Stimulated activated CD4-positive, alpha-beta T cell treated with anti-CD3 and anti-CD28 coated beads, Interleukin-1b, Interleukin-23, amount 100 ng/mL, for 48 hours (primary cell): ENCODE measurements around the gene LDLRAD2.
"Not testable (repeated sequence)": the region's sequence is repeated elsewhere in the genome, so short reads cannot be mapped to it uniquely, and the experiment has no call there.

Experiments
- DNase-seq: peaks from one replicate; pipeline ENCODE4 v3.0.0-alpha.2; 2020

LDLRAD2 gene, protein sequence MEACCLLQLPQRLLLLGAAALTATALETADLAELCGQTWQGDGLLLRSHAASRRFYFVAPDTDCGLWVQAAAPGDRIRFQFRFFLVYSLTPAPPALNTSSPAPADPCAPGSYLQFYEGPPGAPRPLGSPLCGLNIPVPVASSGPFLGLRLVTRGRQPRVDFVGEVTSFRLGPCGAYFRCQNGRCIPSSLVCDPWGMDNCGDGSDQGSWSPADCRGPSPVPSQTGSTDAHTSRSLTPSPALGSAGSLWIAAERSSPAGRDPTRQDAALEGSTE

DNA sequence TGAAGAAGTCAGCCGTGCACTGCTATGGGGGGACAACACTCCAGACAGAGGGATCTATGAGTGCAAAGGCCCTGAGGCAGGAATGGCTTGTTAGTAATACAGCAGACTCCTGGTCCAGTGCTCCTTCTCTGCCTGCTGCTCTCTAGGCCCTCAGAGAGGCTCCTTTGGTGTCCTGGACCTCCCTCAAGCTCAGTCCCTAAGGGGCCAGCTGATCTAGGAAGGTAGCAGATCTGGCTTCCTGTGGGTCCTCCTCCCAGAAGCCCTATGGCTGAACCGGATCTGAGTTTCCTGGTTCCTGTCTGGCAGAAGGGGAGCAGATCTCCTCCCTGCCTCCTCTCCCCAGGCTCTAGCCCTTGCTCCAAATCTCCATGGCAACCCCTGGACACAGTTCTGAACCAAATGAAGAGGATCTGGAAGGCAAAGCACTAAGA, at the start of gene LDLRAD2:
Gene LDLRAD2, plus strand, starts transcription at position 391 of the 431 bp plus-strand sequence. CDS start 187 bp downstream, outside the sequence.
- no peak for DNase-seq

DNA sequence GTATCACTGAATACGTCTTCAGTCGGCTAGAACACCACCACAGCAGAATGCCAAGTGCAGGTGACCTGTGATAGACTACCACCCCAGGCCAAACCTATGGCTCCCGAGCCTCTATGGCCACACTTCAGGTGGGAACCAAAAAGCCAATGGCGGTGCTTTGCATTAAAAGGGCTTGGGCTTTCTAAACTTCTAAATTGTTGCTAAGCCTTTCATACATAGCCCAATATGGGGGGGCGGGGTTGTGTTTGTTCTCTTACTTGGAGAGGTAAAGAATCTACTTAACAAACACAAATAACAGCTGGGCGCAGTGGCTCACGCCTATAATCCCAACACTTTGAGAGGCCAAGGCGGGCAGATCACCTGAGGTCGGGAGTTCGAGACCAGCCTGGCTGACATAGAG, 48.8 kb upstream of the LDLRAD2 start:
- DNase-seq: no peak

DNA sequence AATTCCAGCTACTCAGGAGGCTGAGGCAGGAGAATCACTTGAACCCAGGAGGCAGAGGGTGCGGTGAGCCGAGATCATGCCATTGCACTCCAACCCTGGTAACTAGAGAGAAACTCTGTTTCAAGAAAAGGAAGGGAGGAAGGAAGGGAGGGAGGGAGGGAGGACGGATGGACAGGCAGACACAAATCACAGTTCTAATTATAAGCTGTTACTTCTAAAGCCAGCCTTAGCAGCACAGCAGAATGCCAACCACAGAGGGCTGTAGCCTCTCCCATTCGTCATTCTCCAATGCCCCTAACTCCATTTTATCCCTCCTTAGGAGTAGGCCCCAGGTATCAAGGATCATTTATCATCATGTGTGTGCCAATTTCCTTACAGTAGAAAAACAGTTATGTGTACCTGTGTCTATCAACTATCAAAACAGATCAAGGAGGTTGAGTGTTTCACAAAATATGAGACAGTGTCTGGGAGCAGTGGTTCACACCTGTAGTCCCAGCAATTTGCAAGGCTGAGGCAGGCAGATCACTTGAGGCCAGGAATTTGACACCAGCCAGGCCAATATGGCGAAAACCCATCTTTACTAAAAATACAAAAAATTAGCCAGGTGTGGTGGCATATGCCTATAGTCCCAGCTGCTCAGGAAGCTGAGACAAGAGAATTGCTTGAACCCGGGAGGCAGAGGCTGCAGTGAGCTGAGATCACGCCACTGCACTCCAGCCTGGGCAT, 48.2 kb upstream of the LDLRAD2 start:
- no peak for DNase-seq

DNA sequence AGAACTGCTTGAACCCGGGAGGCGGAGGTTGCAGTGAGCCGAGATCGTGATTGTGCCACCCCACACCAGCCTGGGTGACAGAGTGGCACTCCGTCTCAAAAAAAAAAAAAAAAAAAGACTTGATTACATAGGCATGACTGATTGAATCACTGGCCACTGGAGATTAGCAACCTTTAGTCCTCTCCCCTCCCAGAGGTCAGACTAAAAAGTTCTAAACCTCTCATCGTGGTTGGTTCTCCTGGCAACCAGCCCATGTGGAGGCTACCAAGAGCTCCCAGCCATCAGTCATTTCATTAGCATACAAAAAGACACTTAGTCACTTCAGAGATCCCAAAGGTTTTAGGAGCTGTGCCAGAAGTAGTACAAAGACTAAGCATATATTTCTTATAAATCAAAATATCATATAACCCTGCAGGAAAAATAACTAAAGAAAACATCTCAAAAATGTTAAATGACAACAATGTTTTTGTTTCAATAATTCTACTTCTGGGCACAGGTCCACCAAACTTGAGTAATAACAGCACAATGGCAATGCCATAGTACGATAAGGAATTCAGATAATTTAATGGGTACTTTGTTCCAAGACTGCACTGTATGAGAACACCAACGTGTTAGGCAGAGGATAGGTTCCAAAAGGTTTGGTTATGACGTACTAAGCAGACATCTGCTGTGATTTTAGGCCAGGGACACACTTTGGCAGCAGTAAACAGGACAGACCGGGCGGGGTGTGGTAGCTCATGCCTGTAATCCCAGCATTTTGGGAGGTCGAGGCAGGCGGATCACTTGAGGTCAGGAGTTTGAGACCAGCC, 47.2 kb upstream of the LDLRAD2 start:
- peak; percentile 31 for DNase-seq

DNA sequence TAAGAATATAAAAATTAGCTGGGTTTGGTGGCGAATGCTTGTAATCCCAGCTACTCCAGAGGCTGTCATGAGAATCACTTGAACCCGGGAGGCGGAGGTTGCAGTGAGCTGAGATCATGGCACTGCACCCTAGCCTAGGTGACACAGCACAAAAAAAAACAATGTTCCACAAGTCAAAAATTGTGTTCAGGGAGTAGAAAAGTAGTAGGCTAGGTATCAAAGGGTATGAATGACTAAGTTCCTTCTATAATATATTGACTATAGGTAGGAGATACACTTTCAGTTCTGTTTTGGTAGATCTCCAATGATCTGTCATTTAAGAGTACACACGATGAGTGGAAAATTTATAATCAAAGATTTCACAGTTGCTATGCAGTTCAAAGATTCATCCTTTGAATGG, 45.9 kb upstream of the LDLRAD2 start:
- DNase-seq: no peak

DNA sequence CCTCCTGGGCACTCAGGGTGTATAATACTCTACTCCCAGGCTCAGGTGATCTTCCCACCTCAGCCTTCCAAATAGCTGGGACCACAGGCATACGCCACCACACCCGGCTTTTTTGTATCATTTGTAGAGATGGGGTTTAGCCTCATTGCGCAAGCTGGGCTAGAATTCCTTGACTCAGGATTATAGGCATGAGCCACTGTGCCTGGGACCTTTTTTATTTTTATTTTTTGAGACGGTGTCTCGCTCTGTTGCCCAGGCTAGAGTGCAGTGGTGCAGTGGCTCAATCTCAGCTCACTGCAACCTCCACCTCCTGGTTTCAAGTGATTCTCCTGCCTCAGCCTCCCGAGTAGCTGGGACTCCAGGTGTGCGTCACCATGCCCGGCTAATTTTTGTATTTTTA, 45.0 kb upstream of the LDLRAD2 start:
- DNase-seq: not testable (repeated sequence)

DNA sequence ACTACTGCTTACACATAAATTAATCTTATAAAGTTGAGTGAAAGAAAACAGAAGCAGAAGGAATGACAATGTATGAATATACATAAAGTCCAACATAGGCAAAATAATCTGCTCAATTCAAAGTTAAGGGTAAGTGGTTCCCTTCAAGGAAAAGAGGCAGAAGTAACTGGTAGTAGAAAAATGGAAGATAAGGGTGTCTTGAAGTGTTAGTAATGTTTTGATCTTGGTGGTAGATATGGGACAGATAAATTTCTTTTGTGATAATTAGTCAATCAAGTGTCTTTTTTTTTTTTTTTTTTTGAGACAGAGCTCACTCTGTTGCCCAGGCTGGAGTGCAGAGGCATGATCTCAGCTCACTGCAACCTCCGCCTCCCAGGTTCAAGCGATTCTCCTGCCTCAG, 41.9 kb upstream of the LDLRAD2 start:
- no peak for DNase-seq

DNA sequence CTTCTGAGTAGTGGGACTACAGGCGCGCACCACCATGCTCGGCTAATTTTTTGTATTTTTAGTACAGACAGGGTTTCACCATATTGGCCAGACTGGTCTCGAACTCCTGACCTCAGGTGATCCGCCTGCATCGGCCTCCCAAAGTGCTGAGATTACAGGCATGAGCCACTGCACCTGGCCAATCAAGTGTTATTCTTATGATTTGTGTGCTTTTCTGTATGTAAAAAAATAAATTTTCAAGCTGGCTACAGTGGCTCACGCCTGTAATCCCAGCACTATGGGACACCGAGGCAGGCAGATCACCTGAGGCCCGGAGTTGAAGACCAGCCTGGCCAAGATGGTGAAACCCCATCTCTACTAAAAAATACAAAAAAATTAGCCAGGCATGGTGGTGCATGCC, 41.5 kb upstream of the LDLRAD2 start:
- not testable (repeated sequence) for DNase-seq

DNA sequence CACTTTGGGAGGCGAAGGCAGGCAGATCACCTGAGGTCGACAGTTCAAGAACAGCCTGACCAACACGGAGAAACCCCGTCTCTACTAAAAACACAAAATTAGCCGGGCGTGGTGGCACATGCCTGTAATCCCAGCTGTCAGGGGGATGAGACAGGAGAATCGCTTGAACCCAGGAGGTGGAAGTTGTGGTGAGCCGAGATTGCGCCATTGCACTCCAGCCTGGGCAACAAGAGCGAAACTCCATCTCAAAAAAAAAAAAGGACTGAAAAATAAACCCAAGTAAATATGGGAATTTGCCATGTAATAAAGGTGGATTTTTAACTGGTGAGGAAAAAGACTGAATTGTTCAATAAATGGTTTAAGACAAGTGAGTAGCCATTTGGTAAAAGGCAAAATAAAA, 40.4 kb upstream of the LDLRAD2 start:
- DNase-seq: not testable (repeated sequence)

DNA sequence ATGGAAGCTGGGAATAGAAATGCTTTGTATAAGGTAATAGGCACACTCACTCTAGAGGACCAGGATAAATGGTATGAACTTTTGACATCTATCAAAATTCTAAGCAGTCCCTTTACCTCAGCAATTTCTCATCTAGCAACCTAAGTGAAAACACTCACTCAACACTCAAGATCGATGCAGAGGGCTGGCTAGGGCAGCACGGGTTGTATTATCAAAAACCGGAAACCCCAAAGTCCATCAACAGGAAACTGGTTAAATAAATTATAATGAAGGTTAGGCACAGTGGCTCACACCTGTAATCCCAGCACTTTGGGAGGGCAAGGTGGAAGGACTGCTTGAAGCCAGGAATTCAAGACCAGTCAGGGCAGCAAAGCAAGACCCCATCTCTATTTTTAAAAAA, 38.5 kb upstream of the LDLRAD2 start:
- DNase-seq: no peak

DNA sequence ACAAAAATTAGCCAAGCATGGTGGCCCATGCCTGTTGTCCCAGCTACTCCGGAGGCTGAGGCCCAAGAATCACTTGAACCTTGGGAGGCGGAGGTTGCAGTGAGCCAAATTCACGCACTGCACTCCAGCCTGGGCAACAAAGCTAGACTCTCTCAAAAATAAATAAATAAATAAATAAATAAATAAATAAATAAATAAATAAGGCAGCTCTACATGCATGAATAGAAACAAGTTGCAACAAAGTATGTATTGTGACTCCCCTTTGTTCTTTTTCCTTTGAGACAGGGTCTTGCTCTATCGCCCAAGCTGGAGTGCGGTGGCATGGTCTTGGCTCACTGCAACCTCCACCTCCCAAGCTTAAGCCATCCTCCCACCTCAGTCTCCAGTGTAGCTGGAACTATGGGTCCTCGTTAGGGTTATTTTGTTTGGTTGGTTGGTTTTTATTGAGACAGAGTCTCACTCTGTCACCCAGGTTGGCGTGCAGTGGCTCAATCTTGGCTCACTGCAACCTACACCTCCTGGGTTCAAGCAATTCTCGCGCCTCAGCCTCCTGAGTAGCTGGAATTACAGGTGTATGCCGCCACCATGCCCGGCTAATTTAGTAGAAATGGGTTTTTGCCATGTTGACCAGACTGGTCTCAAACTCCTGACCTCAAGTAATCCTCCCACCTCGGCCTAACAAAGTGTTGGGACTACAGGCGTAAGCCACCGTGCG, 37.1 kb upstream of the LDLRAD2 start:
- no peak for DNase-seq

DNA sequence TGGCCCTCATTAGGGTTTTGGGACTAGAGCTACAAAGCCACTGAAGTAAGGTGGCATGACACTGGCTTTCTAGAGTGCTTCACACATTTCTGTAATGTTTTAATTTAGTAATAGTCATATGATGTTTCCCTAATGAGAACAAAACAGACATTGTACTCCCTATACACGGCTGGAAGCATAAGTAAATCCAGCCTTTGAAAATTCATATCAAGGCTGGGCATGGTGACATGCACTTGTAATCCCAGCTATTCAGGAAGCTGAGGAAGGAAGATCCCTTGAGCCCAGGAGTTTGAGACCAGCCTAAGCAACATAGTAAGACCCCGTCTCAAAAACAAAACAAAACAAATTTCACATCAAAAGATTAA, 36.5 kb upstream of the LDLRAD2 start:
- no peak for DNase-seq

DNA sequence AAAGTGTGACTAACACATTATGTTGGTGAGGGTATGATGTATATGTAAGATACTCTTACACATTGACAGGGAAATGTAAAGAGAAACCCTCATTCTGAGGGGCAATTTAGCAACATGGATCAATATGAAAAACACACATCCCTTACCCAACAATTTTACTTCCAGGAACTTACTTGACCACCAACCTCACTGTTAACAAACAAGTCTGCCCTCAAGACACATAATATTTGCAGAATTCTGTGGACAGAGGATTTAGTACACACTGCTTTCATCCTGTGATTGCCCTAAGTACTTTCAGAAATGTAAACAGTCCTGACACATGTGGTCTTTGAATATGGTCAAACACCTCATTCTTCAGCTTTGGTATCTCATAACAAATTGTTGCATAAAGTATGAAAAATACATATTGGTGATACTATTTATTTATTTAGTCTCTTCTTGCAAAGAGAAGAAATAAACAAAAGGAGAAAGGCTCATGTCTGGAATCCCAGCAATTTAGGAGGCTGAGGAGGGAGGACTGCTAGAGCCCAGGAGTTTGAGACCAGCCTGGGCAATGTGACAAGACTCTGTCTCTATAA, 36.0 kb upstream of the LDLRAD2 start:
- no peak for DNase-seq

DNA sequence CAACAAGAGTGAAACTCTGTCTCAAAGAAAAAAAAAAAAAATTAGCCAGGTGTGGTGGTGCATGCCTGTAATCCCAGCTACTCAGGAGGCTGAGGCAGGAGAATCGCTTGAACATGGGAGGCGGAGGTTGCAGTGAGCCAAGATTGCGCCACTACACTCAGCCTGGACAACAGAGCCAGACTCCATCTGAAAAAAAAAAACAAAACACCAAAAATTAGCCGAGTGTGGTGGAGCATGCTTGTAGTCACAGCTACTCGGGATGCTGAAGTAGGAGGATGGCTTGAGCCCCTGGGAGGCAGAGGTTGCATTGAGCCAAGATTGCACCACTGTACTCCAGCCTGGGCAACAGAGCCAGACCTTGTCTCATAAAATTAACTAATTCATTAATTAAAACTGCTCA, 35.1 kb upstream of the LDLRAD2 start:
- DNase-seq: not testable (repeated sequence)

DNA sequence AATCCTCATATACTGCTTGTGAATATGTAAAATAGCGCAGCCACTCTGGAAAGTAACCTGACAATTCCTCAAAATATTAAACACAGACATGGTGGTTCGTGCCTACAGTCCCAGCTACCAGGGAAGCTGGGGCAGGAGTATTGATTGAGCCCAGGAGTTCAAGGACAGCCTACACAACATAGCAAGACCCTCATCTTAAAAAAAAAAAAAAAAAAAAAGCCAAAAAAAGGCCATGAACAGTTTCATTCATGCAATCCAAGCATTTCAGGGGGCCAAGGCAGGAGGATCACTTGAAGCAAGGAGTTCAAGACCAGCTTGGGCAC, 33.7 kb upstream of the LDLRAD2 start:
- DNase-seq: no peak

DNA sequence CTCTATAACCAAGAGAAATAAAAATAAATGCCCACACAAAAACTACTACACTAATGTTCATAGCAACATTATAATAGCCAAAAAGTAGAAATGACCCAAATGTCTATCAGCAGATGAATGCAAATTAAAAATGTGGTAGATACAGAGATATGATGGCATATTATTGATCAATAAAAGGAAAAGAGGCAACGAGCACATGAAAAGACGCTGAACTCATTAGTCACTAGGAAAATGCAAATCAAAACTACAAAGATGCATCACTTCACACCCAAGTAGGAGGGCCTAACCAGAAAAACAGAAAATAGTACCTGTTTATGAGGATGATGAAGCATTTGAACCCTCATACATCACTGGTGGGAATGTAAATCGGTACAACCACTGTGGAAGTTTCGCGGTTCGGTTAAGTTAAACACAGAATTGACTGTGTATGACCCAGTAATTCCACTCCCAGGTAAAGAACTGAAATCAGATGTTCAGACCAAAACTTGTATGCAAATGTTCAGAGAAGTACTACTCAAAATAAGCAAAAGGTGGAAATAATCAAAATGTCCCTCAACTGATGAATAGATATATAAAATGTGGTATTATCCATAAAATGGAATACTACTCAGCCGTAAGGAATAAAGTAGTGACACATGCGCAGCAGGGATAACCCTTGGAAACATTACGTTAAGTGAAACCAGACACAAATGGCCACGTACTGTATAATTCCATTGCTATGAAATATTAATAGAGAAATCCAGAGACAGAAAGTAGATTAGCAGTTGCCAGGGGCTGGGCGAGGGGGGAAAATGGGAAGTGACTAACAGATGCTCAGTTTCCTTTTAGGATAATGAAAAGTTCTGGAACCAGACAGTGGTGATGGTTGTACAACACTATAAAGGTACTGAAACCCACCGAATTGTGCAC, 32.2 kb upstream of the LDLRAD2 start:
- DNase-seq: peak; percentile 76

DNA sequence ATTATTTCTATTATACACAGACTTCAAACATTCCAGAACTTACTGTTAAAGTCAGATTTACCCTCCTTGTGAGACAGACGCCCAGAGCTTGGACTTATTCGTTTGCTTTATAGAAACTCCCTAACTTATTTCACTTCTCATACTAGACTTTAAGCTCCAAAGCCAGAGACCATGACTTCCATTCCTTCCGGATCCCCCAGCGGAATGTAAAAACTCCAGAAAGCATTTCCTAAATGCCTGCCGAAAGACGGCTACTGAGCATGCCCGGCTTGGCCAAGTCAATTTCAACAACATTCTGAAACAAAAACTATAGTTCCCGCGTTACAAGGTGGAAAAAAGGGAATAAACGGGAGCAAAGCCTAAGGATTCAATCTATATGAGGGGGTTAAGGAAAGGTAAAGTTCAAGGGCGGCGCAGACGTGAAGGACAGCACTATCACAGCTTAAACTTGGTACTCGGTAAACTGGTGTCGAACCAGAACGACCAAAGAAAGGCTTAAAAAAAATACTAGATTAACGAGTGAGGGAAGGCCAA, 30.2 kb upstream of the LDLRAD2 start:
- no peak for DNase-seq

DNA sequence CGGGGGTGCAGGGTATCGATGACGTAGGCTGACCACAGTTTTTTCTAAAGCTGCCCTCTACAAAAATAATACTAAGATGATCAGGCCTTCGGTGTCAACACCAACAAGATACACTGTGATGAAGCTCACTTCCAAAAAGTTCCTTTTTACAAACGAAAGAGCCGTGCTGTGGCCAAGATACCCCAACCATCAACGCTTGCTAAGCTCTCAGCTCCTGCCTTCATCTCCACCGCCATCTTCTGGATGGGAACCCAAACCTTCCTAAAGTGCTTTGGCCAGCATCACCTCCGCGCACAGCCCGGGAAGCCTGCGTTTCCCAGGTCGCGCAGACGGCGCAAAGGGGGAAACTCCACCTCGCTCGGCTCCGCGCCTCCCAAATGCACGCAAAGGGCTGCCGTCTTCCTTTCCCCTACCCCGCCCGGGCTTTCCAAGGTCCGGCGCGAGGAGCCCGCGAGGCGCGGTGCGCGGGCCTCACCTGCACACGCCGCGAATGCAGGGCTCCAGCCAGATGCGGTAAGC, 29.7 kb upstream of the LDLRAD2 start:
- DNase-seq: peak; percentile 53

DNA sequence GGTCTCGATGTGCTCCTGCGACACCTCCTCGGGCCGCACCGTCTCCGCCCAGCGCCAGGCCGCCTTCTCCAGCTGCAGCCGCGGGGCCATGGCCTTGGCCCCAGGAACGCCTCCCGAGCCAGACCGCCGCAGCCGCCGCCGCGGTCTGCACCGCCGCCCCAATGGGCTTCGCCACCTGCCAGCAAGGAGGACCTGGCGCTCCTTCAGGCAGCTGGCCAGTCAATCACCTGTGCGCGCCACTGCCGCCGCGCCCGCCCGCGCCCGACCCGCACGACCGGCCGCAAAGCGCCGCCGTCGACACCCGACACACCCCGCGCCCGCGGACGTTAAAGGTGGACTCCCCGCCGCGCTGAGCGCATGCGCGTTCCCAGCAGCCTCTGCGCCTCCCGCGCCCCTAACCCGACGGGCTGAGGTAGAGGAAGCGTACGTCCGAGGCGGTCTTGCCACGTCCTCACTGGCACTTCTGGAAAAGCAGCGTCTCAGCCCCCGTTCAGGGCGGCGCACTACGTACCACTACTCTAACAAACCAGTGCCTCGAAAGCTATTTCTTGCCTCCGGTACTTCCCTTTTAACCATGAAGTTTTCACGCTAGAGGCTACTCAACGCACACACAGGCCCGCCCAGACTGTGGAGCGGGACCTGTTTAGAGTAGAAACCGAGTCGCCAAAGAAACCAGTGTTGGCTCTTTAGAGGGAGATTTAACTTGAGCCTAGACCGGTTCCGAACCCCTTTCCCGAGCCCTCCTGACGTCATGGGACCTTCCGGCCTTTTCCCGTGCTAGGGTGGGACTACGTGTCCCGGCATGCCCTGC, 29.0 kb upstream of the LDLRAD2 start, which contains the start of gene USP48:
Gene USP48, minus strand, starts transcription at position 282 of the 811 bp plus-strand sequence. Its CDS starts 192 bp downstream, at position 90.
- peak; percentile 98 for DNase-seq
